A673 (cell line): ENCODE data around the gene SSBP2.

ENCODE experiments used
- EZH2 ChIP-seq: fragments of 200-600 bp; sonication (generic); IDR thresholded peaks from 2 replicates; pipeline ENCODE4 v1.6.1; 2017; ENCODE audit warnings: borderline replicate concordance, low read depth, mild to moderate bottlenecking, mixed read lengths, antibody characterized with exemption, low read length; ENCODE audit not compliant: poor library complexity, severe bottlenecking
- TF ChIP-seq, protein P1 (sequence below): fragments of 300-800, 200-600 bp; sonication (generic); conservative IDR thresholded peaks from 2 replicates; pipeline ENCODE4 v1.5.1; 2017; ENCODE audit warnings: low read depth, mild to moderate bottlenecking, antibody characterized with exemption, low read length, moderate library complexity, mixed read lengths

DNA sequence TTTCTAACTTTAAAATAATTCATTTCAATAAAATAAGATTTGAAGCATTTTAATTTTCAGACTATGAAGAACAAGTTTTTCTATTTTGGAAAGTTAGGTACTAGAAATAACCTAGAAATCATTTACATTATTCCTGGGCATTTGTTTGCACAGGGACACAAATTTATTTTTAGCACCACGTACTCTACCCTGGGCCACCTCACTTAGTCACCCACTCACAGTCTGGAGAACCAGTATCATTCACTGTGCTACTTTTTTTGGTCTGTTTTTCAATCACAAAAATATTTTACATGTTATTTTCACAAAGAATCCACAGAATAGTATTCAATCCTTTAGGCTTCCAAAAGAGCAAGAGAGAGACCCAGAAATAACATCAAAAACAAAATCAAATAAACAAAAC, 228.3 kb downstream of the SSBP2 start:
- TF ChIP-seq, protein P1, sequence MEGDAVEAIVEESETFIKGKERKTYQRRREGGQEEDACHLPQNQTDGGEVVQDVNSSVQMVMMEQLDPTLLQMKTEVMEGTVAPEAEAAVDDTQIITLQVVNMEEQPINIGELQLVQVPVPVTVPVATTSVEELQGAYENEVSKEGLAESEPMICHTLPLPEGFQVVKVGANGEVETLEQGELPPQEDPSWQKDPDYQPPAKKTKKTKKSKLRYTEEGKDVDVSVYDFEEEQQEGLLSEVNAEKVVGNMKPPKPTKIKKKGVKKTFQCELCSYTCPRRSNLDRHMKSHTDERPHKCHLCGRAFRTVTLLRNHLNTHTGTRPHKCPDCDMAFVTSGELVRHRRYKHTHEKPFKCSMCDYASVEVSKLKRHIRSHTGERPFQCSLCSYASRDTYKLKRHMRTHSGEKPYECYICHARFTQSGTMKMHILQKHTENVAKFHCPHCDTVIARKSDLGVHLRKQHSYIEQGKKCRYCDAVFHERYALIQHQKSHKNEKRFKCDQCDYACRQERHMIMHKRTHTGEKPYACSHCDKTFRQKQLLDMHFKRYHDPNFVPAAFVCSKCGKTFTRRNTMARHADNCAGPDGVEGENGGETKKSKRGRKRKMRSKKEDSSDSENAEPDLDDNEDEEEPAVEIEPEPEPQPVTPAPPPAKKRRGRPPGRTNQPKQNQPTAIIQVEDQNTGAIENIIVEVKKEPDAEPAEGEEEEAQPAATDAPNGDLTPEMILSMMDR = no peak
- no peak for TF ChIP-seq EZH2
